NB4 (cell line): ENCODE measurements around the gene TCF23.

Experiments
- DNase-seq: peaks from one replicate; pipeline ENCODE4 v3.0.0; 2010; ENCODE audit warnings: low read depth
- H3K4me3 ChIP-seq: one replicate; pipeline ENCODE4 v1.5.1; 2011; ENCODE audit warnings: mild to moderate bottlenecking, low read depth, low read length, moderate library complexity
- CTCF ChIP-seq: IDR thresholded peaks from one replicate; pipeline ENCODE4 v1.5.1; 2012; ENCODE audit warnings: low read depth, low read length
- MAX ChIP-seq: IDR thresholded peaks from 2 replicates; pipeline ENCODE4 v1.6.1; 2011; ENCODE audit warnings: low read depth, low read length
- MYC ChIP-seq: IDR thresholded peaks from 2 replicates; pipeline ENCODE4 v1.6.1; 2011; ENCODE audit warnings: low read depth, low read length
- POLR2A ChIP-seq: IDR thresholded peaks from 2 replicates; pipeline ENCODE4 v1.6.1; 2011; ENCODE audit warnings: mild to moderate bottlenecking; ENCODE audit not compliant: insufficient read length; ENCODE audit errors: extremely low read depth

The TCF23 gene

GRCh38 chr2:27148801-27149439 lies at the start of gene TCF23:
TSS of gene TCF23 (plus strand) at chr2:27149004. CDS start at chr2:27149134, 130 bp downstream.
- H3K4me3 ChIP-seq: no peak within 1 kb of the TSS
- DNase-seq: no peak
- TF ChIP-seq MYC (no peak), CTCF (no peak), POLR2A (no peak), MAX (no peak)

DNA sequence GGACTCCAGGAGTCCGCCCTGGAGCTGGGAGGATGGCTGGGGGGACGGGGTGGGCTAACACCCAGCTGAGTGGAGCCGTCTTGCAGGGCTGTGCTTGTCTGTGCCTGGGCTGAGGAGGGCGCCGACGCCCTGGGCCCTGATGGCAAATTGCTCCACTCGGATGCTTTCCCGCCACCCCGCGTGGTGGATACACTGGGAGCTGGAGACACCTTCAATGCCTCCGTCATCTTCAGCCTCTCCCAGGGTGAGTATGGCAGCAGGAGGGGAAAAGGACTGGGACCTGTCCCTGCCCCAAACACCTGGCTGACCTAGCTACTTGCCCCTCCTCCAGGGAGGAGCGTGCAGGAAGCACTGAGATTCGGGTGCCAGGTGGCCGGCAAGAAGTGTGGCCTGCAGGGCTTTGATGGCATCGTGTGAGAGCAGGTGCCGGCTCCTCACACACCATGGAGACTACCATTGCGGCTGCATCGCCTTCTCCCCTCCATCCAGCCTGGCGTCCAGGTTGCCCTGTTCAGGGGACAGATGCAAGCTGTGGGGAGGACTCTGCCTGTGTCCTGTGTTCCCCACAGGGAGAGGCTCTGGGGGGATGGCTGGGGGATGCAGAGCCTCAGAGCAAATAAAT lies 49.4 kb upstream of the TCF23 start:
- H3K4me3 ChIP-seq: no peak overlapping the region
- no peak for DNase-seq
- TF ChIP-seq CTCF: no peak
- TF ChIP-seq MYC: no peak
- TF ChIP-seq MAX: no peak
- TF ChIP-seq POLR2A: no peak

GRCh38 chr2:27100036-27100435 lies 48.8 kb upstream of the TCF23 start:
- TF ChIP-seq POLR2A (no peak), MAX (no peak), CTCF (no peak), MYC (no peak)
- H3K4me3 ChIP-seq: no peak overlapping the region
- no peak for DNase-seq

DNA sequence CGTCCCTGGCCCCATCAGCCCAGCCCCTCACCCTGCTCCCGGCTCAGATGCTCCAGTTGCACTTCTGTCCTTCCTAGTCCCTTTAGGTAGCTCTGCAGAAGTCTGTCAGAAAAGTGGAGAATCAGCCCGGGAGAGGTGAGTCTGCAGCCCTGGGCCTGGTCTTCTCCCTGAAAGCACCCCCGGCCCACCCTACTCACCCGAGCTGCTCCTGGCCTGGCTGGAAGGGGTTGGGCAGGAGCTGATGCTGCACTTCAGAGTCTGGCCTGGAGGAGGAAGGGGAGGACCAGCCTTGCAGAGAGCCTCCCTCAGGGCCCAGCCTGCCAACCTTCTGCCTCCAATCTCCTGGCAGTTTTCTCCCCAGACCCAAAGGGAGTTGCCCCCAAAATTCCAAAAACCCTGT lies 46.5 kb upstream of the TCF23 start:
- no peak overlapping the region for H3K4me3 ChIP-seq
- TF ChIP-seq MYC (no peak), POLR2A (no peak)
- DNase-seq: no peak

DNA sequence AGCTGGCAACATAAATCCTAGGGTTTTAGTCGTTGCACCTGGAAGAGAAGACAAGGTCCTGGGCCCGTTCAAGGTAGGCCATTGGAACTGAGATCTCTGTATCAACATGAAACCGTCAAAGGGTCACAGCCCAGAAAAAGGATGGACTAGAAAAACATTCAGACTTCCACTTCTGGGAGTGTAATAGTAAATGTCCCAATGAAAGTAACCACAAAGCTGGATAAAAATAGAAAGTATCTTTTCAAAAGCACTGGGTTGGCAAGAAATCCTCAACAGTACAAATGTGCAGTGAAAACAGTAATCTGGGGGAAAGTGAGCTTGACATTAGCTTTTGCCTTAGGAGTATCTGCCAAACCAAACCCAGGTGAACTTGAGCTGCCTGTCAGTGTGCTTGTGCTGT lies 42.8 kb upstream of the TCF23 start:
- DNase-seq: no peak
- no peak overlapping the region for H3K4me3 ChIP-seq
- TF ChIP-seq POLR2A (no peak), CTCF (no peak), MYC (no peak), MAX (no peak)

DNA sequence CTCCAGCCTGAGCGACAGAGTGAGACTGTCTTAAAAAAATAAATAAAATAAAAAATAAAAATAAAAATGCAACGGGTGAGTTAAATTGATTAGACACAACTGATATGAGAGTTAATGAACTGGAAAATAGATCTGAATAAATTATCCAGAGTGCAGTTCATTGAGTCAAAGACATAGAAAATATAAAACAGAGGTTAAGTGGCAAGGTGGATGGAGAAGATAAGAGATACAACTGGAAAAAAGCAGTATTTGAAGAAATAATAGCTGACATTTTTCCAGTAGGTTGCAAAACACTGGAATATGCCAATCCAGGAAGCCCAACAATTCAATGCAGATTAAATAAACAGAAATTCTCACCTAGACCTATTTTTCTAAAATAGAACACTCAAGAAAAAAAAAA lies 40.6 kb upstream of the TCF23 start:
- TF ChIP-seq MYC (no peak), CTCF (no peak)
- no peak for DNase-seq
- no peak overlapping the region for H3K4me3 ChIP-seq
